ENCODE measurements around the gene MYH13.
A peak's percentile ranks its signal among the peaks of the same experiment; 100 is the strongest.

MYH13 gene

DNA sequence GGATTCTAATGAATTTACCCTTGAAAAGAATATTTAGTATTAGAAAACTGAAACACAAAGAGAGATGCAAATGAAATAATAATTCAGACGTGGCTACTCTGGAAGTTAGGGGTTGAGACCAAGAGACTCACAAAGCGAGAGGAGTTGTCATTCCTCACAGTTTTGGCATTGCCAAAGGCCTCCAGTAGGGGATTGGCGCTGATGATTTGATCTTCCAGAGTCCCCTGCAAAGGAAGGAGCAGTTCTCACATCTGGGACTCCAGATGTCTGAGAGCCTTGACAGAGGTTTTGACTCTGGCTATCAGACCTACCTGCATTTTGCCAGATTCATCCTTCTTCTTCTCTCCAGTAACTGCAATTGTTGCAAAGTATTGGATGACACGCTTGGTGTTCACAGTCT, 42.4 kb upstream of the MYH13 start:
- no peak for DNase-seq (ENCODE audit: low read depth)
- TF ChIP-seq CTCF (IDR thresholded peaks at IDR 0.05; ENCODE audit: low read depth, low read length) (no peak), POLR2A (IDR thresholded peaks at IDR 0.05; ENCODE audit: extremely low read depth, insufficient read length) (no peak), MYC (IDR thresholded peaks at IDR 0.05; ENCODE audit: low read depth, low read length) (no peak)
- TF ChIP-seq, protein P1, sequence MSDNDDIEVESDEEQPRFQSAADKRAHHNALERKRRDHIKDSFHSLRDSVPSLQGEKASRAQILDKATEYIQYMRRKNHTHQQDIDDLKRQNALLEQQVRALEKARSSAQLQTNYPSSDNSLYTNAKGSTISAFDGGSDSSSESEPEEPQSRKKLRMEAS (IDR thresholded peaks at IDR 0.05; ENCODE audit: low read depth, low read length): no peak
- H3K4me3 ChIP-seq (ENCODE audit: low read depth, low read length): no peak overlapping the region

DNA sequence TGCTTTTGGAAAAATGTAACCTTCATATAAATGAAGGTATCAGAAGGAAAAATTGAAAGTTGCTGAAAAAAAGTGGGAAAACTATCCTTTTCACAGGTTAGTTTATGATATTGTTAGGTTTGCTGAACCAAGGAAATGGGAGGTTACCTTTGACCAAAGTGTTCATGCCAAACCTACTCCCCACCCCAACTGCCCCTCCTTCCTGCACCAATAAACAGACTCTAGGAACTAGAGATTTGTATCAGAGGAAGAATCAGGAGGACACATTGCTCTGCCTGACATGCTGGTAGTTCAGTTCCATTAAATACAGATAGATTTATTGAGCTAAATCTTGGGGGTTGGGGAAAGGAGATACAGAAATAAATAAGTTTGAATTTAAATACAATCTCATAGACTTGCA, 30.8 kb upstream of the MYH13 start:
- H3K4me3 ChIP-seq (ENCODE audit: low read depth, low read length): no peak overlapping the region
- DNase-seq (ENCODE audit: low read depth): no peak
- TF ChIP-seq POLR2A (IDR thresholded peaks at IDR 0.05; ENCODE audit: extremely low read depth, insufficient read length) (no peak), CTCF (IDR thresholded peaks at IDR 0.05; ENCODE audit: low read depth, low read length) (no peak), MYC (IDR thresholded peaks at IDR 0.05; ENCODE audit: low read depth, low read length) (no peak)
- TF ChIP-seq, protein P1 (IDR thresholded peaks at IDR 0.05; ENCODE audit: low read depth, low read length): no peak

DNA sequence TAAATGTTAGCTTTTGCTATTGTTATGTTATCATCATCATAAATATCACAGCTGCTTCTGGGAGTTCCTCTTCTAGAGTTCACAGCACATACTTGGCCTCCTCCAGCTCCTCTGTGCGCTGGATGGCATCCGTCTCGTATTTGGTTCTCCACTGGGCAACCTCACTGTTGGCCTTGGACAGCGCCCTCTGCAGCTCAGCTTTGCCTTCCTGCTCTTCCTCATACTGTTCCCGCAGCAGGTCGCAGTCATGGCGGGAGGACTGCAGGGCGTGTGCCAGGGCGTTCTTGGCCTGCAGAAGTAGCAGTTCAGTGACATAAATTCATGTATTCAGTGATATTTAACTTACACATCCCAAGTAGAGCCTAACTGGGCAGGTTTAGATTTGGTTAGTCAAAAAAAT, 25.5 kb upstream of the MYH13 start:
- peak; percentile 9 for DNase-seq (ENCODE audit: low read depth)
- TF ChIP-seq, protein P1 (IDR thresholded peaks at IDR 0.05; ENCODE audit: low read depth, low read length): no peak
- TF ChIP-seq CTCF (IDR thresholded peaks at IDR 0.05; ENCODE audit: low read depth, low read length): peak; percentile 35
- H3K4me3 ChIP-seq (ENCODE audit: low read depth, low read length): no peak overlapping the region

- no peak overlapping the region for H3K4me3 ChIP-seq (ENCODE audit: low read depth, low read length)
- TF ChIP-seq CTCF (IDR thresholded peaks at IDR 0.05; ENCODE audit: low read depth, low read length) (no peak), MYC (IDR thresholded peaks at IDR 0.05; ENCODE audit: low read depth, low read length) (no peak), POLR2A (IDR thresholded peaks at IDR 0.05; ENCODE audit: extremely low read depth, insufficient read length) (no peak)
- TF ChIP-seq, protein P1 (IDR thresholded peaks at IDR 0.05; ENCODE audit: low read depth, low read length): no peak
- no peak for DNase-seq (ENCODE audit: low read depth)
These were observed 23.8 kb upstream of the MYH13 start for GRCh38 chr17:10396524-10397163.

DNA sequence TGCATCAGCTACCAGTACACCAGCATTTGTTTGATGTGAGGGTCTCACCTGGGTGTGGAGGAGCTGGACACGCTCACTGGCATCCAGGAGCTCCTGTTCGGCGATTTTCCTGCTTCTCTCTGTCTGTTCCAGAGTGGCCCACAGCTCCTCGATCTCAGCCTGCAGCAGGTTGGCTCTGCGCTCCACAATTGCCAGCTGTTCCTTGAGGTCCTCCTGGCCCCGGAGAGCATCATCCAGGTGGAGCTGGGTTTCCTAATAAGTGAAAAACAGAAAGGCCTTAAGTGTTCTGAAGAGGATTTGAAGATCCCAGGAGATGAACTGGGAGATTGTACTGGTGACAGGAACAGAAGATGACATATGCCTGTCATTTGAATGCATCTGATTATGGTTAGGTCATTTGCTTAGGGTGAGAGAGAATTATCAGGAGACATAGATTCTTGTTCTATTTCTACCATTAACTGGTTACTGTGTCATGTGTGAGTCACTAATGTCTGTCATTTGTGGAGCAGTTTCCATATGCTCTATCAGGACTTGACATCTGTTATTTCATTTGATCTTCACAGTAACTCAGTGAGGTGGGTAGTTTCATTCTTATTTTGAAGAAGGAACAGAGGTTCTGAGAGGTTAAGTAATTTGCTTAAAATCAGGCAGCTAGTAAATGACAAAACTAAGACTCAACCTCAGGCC, 21.5 kb upstream of the MYH13 start:
- DNase-seq (ENCODE audit: low read depth): no peak
- no peak overlapping the region for H3K4me3 ChIP-seq (ENCODE audit: low read depth, low read length)
- TF ChIP-seq POLR2A (IDR thresholded peaks at IDR 0.05; ENCODE audit: extremely low read depth, insufficient read length): no peak
- TF ChIP-seq, protein P1 (IDR thresholded peaks at IDR 0.05; ENCODE audit: low read depth, low read length): no peak
- no peak for TF ChIP-seq CTCF (IDR thresholded peaks at IDR 0.05; ENCODE audit: low read depth, low read length)
- TF ChIP-seq MYC (IDR thresholded peaks at IDR 0.05; ENCODE audit: low read depth, low read length): no peak

Data from NB4 (cell line).